HT1080 (cell line): Measurements from ENCODE around the gene ATP9B. TPM values are rescaled to one million over a fixed set of nuclear protein-coding genes. Genes with fewer than 3 reads are reported as not detected.
"Not testable (repeated sequence)": the region's sequence is repeated elsewhere in the genome, so short reads cannot be mapped to it uniquely, and the experiment has no call there.

Experiments used
- DNase-seq: peaks from one replicate; pipeline ENCODE4 v3.0.0-alpha.2; 2015; ENCODE audit warnings: low read depth
- total RNA-seq: library from RNA; depleted of rRNA; stranded (reverse); fragments of >200 nt; shearing (Covaris generic); gene quantifications from 2 replicates; pipeline ENCODE4 v1.2.3, GENCODE V29; 2014

Gene ATP9B
- total RNA-seq, 1 experiment from 2014 or later = 9.9 TPM

DNA sequence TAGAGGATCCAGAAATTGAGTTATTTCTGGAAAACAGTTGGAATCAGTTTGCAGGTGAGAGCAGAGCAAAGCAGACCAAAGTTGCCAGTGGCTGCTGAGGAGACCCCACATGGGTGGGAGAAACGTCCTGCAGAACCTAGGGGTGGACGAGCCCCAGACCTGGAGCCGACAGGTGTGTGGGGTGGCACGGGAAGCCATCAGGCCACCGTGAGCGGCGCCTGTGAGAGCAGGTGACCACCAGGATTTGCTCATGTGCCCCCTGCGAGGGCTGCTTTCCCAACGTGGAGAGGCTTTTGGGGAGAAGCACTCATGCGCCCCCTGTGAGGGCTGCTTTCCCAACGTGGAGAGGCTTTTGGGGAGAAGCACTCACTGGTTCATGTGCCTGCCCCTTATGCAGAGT lies 209.7 kb downstream of the ATP9B start:
- DNase-seq = no peak

- DNase-seq = no peak
Observed at GRCh38 chr18:79283131-79283810, 214.1 kb downstream of the ATP9B start.

GRCh38 chr18:79283929-79284328 lies 214.7 kb downstream of the ATP9B start:
- no peak for DNase-seq

DNA sequence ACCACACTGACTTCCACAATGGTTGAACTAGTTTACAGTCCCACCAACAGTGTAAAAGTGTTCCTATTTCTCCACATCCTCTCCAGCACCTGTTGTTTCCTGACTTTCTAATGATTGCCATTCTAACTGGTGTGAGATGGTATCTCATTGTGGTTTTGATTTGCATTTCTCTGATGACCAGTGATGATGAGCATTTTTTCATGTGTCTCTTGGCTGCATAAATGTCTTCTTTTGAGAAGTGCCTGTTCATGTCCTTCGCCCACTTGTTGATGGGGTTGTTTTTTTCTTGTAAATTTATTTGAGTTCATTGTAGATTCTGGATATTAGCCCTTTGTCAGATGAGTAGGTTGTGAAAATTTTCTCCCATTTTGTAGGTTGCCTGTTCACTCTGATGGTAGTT lies 216.0 kb downstream of the ATP9B start:
- DNase-seq = not testable (repeated sequence)

- not testable (repeated sequence) for DNase-seq
Observed at GRCh38 chr18:79290409-79290808, 221.2 kb downstream of the ATP9B start.

GRCh38 chr18:79290876-79291275 lies 221.7 kb downstream of the ATP9B start:
- no peak for DNase-seq

- no peak for DNase-seq
Observed at GRCh38 chr18:79294235-79294634, 225.0 kb downstream of the ATP9B start.

DNA sequence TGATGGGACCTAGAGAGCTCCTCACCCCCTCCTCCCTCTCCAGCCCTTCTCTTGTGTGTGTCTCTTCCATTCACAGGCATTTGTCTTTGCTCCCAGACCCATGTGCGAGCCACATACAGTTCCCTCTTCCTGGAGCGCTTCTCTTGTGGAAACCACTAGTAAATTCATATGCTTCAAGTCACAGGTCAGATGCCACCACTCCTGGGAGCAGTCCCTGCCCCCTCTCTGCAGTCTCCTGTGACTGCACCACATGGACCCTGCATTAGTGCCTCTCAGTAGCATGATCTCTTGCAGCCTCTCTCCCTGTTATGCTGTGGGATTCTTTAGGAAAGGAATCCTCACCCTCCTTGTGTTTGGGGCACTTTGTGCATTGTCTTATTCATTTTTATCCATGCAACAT lies 230.1 kb downstream of the ATP9B start:
- no peak for DNase-seq

DNA sequence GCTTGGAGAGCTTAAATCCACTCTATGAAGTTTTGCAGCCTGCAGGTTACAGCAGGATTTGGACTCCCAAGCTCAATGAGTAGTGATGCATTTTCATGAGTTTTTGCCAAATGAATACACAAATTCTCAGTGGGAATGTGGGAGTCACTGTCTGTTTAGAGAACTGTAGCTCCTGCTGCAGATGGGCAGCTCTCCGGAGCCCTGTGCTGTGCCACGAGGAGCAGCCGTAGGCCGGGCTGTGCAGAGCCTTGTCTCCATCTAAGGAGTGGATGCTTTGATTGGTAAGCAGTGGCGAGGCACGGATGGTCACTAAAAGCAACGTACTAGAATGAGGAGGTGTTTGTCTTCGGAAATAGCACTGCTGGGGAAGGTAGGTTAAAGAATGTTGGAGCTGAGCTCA lies 230.5 kb downstream of the ATP9B start:
- DNase-seq = no peak

- no peak for DNase-seq
Observed at GRCh38 chr18:79300413-79300812, 231.2 kb downstream of the ATP9B start.

- no peak for DNase-seq
Observed at GRCh38 chr18:79302120-79302519, 232.9 kb downstream of the ATP9B start.

- DNase-seq = no peak
Observed at GRCh38 chr18:79305911-79306310, 236.7 kb downstream of the ATP9B start.

DNA sequence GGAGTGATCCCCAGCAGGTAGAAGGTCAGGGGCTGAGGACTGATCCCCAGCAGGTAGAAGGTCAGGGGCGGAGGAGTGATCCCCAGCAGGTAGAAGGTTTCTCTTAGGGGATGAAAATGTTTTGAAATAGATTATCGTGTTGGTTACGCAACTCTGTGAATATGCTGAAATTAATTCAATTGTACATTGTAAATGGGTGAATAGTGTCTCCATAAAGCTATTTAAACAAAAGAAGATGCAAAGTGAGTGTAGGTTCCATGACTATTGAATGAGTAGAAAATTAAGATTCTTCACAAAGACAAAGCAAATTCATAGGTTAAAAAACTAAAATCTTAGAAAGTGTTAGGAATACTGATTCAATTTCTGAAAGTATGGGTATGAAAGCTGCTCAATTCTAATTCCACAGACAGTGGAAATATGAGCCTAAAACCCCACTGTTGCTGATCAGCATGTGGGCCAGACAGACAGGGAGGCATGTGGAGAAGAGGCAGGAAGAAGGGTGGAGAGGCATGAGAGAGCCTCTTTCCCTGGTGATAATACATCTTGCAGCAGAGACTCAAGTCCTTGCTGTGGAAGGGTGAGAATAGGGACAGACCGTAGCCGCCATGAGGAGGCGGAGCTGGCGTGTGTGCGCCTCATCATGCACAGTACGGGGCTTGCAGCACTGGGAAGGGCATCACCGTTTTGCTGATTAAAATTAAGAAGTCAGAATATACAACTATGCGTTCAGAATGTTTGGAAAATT lies 240.6 kb downstream of the ATP9B start:
- no peak for DNase-seq

GRCh38 chr18:79314838-79315388 lies 245.7 kb downstream of the ATP9B start:
- DNase-seq = no peak

- no peak for DNase-seq
Observed at GRCh38 chr18:79315596-79315995, 246.4 kb downstream of the ATP9B start.

DNA sequence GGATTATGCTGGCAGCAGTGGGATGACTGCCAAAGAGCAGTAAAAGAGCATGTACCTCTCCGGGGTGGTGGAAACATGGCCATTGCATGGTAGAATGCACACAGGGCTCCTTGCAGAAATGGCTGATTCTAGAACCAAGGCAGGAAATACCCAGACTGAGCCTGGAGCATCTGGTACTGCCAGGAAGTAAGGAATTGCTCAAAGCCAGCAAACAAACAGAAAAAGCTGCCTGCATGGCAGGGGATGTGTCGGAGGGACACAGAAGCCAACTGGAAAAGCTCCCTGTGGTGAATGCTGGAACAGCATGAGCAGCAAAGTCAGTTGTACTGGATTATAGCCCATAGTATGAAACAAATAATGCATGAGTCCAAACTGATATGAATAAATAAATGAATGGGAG lies 248.5 kb downstream of the ATP9B start:
- no peak for DNase-seq

DNA sequence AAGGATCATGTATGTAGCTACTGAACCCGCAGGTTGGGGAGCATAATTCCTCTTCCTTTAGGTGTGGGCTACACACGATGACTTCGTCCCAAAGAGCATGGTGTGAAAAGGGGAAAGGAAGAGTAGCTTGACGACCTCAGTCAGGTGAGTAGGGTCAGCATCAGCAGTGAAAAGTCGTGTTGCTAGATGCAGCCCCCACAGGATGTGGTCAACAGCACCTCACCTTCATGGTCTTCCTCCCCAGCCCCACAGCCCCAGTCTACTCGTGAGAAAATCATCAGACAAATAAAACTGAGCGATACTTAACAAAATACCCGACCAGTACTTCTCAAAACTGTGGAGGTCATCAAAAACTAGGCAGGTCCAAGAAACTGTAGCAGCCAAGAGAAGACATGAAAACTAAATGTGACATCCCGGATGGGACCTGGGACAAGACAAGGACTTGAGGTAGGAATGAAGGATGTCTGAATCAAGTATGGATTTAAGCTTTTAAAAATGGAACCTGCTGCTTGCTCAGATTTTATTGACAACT lies 249.0 kb downstream of the ATP9B start:
- no peak for DNase-seq

- no peak for DNase-seq
Observed at GRCh38 chr18:79320216-79320850, 251.1 kb downstream of the ATP9B start.

GRCh38 chr18:79321625-79322405 lies 252.6 kb downstream of the ATP9B start:
- DNase-seq = no peak

DNA sequence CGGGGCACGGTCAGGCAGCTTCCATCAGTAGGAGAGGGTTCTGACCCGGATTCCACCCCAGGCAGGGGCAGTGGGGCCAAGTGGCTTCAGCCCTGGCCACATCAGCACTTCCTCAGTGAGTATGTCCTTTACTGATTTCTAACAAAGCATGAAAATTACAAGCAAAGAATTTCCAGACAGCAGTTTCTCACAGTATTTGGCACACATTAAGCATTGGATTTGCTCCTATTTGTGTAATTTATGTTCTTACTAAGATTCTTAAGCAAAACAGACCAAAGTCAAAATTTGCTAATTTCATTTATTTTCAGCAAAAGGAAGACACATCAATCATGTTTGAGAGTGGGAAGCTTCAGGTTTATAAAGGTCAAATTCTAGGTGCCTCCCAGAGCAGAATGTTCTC lies 253.2 kb downstream of the ATP9B start:
- DNase-seq = no peak

DNA sequence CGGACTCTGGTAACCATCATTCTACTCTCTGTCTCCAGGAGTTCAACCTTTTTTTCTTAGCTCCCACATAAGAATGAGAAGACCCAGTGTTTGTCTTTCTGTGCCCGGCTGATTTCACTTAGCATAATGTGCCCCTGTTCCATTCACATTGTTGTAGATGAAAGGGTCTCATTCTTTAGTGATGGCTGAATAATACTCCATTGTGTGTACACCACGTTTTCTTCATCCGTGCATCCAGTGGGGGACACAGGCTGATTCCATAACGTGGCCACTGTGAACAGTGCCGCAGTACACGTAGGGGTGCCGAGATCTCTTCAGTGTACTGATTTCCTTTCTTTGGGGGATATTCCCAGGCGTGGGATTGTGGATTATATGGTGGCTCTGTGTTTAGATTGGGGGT lies 254.3 kb downstream of the ATP9B start:
- DNase-seq = no peak
